GM19397 (cell line): Measurements from ENCODE around the gene ZBTB7A.

Experiments
- ATAC-seq: cut with Tn5 transposase; IDR thresholded peaks from one replicate; pipeline ENCODE4 v1.9.1; 2021; ENCODE audit warnings: mild to moderate bottlenecking, moderate library complexity; ENCODE audit not compliant: unreplicated experiment

Gene ZBTB7A

GRCh38 chr19:4094761-4095487 lies 28.2 kb upstream of the ZBTB7A start:
- ATAC-seq = no peak

GRCh38 chr19:4094291-4094690 lies 27.6 kb upstream of the ZBTB7A start:
- ATAC-seq = no peak

- ATAC-seq = no peak
Observed at GRCh38 chr19:4093643-4094175, 27.0 kb upstream of the ZBTB7A start.

- no peak for ATAC-seq
Observed at GRCh38 chr19:4090356-4091220, 23.9 kb upstream of the ZBTB7A start.

GRCh38 chr19:4089946-4090345 lies 23.2 kb upstream of the ZBTB7A start:
- no peak for ATAC-seq

DNA sequence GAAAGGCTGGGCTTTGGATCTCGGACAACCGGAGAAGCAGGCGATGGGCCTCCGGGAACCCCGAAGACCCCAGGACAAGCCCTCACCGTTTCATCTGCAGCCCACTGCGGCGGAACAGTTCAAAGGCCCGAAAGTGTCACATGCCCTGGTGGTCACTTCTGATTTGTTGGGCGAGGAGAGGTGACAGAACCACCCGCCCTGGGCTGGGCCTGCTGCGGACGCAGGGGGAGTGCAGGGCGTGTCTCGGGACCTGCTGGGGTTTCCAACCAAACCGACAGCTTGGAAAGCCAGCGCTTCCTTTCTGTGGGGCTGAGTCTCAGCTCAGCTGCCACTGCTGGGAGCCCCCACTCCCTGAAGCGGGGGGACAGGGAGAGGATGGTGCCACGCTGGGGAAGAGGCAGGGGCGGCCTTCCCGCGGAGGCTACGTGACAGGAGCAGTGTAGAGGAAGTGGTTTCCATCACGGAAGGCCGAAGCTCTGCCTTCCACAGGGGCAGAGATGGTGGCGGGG lies 22.8 kb upstream of the ZBTB7A start:
- no peak for ATAC-seq

DNA sequence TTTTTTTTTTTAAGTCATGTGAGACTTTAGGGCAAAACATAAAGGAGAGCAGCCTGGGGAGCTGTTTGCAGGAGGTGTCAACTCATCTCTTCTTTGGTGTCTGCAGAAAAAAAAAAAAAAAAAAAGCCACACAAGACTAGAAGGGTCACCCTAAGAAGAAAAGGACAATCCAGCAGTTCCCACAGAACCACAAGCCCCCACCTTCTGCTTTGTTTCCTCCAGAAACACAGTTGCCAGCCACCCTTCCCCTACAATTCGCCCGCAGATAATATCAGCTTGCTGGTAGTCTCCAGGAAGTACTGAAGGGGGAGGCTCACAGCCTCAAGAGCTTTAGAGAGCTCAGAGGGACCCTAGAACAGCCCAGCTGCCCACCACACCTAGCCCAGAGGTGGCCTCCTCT lies 22.3 kb upstream of the ZBTB7A start:
- no peak for ATAC-seq

DNA sequence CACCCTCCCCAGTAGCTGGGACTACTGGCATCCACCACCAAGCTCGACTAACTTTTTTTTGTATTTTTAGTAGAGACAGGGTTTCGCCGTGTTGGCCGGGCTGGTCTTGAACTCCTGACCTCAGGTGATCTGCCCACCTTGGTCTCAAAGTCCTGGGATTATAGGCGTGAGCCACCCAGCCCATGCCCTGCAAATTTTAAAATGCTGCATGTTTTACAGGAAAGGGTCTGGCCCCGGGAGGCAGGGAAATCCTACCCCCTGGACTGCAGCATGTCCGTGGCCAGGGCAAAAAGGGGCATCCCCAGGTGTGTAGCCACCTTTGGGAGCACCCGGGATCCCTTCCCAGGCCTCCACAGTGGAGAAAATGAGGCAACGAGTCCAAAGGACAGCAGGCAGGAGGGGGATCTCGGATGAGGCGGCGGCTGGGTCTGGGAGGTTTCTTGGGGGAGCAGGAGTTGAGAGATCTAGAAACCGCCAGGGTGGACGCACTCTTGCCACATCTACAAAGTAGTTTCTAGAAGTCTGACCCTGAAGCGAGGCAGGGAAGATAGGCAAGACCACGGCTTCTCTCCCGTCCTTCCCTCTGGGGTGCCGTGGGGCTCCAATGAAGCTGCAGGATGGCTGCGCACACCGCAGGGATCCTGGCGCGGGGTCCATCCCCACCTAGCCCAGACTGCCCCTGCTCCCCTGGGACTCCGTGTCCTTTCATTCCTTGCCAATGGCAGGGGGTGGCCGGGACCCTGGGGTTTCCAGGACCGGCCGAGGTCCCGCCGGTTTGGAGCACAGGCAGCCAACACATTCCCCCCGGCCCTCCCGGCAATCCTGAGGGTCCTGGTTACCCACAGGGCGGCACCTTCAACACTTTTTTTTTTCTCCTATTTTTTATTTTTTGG lies 21.3 kb upstream of the ZBTB7A start:
- ATAC-seq = no peak

DNA sequence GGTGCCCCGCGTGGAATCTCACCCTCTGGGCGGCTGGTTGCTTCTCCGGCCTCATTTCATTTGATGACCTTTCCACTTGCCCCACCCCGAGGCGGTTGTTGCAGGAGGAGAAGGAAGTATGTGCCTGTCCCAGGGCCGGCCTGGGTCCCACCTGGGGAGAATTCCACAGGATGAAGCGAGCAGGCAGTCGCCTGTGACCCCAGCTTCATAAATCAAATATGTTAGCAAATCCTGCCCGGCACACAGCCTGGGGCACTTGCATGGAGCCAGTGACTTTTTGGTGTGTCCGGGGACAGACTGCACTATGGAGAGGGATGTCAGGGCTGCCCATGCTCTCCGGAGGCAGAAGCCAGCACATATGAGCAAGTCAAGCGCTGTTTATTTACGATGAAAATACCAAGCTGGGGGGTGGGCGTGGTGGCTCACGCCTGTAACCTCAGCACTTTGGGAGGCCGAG lies 19.7 kb upstream of the ZBTB7A start:
- ATAC-seq = no peak

DNA sequence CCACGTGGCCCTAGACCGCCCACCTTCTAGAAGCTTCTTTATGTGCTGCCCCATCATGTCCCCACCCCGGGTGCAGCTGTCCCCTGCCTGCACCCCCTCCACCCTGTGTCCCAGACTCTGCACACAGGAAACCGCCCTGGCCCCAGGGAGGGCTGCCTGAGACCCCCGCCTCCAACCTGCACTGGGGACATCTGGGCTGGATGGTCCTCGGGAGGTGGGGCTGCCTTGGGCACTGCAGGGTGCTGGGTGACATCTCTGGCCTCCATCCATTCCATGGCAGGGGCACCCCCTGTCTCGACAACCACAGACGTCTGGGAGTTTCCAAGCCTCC lies 17.8 kb upstream of the ZBTB7A start:
- no peak for ATAC-seq

GRCh38 chr19:4083677-4084546 lies 17.2 kb upstream of the ZBTB7A start:
- ATAC-seq = no peak

- ATAC-seq = no peak
Observed at GRCh38 chr19:4082172-4082571, 15.5 kb upstream of the ZBTB7A start.

DNA sequence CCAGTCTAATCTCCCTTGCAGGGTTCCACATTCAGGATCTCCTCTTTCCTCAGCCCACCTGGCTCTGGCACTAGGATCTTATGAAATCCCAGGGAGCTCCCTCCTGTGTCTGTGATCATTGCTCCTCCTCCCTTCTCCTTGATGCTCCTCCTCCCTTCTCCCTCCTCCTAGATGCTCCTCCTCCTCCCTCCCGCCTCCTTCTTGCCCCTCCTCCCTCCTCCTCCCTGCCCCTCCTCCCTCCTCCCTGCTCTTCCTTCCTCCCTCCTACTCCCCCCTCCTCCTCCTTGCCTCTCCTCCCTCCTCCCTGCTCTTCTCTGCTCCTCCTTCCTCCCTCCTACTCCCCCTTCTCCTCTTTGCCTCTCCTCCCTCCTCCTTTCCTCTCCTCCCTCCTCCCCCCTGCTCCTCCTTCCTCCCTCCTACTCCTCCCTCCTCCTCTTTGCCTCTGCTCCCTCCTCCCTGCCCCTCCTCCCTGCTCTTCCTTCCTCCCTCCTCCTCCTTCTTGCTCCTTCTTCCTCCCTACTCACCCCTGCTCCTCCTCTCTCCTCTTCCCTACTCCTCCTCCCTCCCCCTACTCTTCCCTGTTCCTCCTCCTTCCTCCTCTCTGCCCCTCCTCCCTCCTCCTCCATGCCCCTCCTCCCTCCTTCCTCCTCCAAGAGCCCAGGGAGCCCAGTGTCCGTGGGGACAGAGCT lies 14.9 kb upstream of the ZBTB7A start:
- no peak for ATAC-seq

DNA sequence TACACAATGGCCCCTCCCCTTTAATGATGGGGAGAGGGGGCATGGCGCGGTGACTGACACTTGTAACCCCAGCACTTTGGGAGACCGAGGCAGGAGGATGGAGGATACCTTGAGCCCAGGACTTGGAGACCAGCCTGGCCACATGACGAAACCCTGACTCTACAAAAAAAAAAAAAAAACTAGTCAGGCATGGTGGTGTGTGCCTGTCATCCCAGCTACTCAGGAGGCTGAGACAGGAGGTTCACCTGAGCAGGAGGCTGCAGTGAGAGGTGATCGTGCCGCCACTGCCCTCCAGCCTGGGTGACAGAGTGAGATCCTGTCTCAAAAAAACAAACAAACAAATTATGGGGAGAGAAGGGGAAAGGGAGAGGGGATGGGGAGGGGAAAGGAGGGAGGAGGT lies 13.8 kb upstream of the ZBTB7A start:
- no peak for ATAC-seq

GRCh38 chr19:4077800-4078684 lies 11.3 kb upstream of the ZBTB7A start:
- no peak for ATAC-seq

DNA sequence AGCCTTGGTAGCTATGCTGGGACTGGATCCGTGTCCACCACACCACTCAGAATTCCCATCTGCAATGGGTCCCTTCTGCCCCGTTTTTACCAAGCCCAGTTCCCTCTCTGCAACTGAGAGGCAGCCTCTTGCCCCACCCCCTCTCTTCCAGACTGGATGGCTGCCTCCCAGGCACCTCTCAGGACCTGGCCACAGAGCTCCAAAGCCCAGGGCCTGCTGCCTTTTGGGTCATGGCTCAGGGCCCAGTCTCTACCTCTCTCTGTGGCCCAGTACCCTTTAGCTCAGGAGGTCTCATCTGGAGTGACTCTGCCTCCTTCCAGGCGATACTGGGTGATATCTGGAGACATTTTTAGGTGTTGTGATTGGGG lies 10.3 kb upstream of the ZBTB7A start:
- no peak for ATAC-seq

- no peak for ATAC-seq
Observed at GRCh38 chr19:4075373-4075772, 8.7 kb upstream of the ZBTB7A start.

DNA sequence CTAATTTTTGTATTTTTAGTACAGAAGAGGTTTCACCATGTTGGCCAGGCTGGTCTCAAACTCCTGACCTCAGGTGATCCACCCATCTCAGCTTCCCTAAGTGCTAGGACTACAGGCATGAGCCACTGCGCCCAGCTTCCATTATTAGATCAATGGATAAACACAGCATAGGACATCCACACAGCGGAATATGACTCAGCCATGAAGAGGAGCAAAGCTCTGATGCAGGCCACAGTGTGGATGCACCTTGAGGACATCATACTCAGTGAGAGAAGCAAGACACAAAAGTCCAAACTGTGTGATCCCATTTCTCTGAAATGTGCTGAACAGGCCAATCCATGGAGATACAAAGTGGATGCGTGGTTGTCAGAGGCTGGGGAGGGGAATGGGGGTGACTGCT lies 4.9 kb upstream of the ZBTB7A start:
- ATAC-seq = no peak
